Measurements from ENCODE around the gene FBXW7.

The FBXW7 gene

GRCh38 chr4:152558396-152558795, 22.5 kb upstream of the FBXW7 start:
- Histone ChIP-seq H2BK120ac (ENCODE audit: insufficient read depth, low read length, poor library complexity) (no peak overlapping the region), H3K79me1 (ENCODE audit: low read length) (no peaks in the 10 kb centered on the region), H4K91ac (ENCODE audit: low read depth, low read length) (no peak overlapping the region), H3K4me1 (ENCODE audit: control insufficient read depth in 1 of 2, insufficient read depth in 2 of 2, low read length in 2 of 2) (no peaks in the 10 kb centered on the region), H4K8ac (ENCODE audit: low read depth, low read length) (no peak overlapping the region), H2AFZ (ENCODE audit: insufficient read depth, low read length, poor library complexity) (no peak overlapping the region), H2BK5ac (ENCODE audit: low read depth, low read length, poor library complexity) (no peak overlapping the region), H3K9ac (ENCODE audit: low read length) (no peak overlapping the region), H3K4me3 (ENCODE audit: low read depth, low read length) (no peak overlapping the region), H3K4ac (ENCODE audit: low read depth, low read length) (no peak overlapping the region), H3K9me3 (ENCODE audit: insufficient read depth, low read depth, low read length) (no peaks in the 10 kb centered on the region), H3K27me3 (ENCODE audit: insufficient read depth, low read length) (no peaks in the 10 kb centered on the region), H3K14ac (ENCODE audit: low read length) (no peak overlapping the region), H3K27ac (ENCODE audit: low read depth, low read length) (no peak overlapping the region), H4K12ac (ENCODE audit: low read depth, low read length) (no peak overlapping the region), H3K79me2 (ENCODE audit: control insufficient read depth, insufficient read depth, low read length, poor library complexity) (no peaks in the 10 kb centered on the region), H3K36me3 (ENCODE audit: control insufficient read depth in 1 of 2, insufficient read depth in 2 of 2, low read length in 2 of 2) (no peaks in the 10 kb centered on the region), H3K23ac (ENCODE audit: low read length) (no peak overlapping the region), H2AK5ac (ENCODE audit: low read length) (no peak overlapping the region), H3K4me2 (ENCODE audit: low read length) (no peak overlapping the region), H3K18ac (ENCODE audit: low read length) (no peak overlapping the region), H2BK12ac (ENCODE audit: low read length) (no peak overlapping the region)
- no CpG with 5 or more reads among the region's 1 CpG for WGBS (ENCODE audit: extremely low coverage, insufficient coverage, insufficient read length)
- DNase-seq = no peak

- H3K4me2 ChIP-seq (ENCODE audit: low read length) = no peak overlapping the region
- H3K23ac ChIP-seq (ENCODE audit: low read length) = no peak overlapping the region
- no peaks in the 10 kb centered on the region for H3K9me3 ChIP-seq (ENCODE audit: insufficient read depth, low read depth, low read length)
- H3K27ac ChIP-seq (ENCODE audit: low read depth, low read length) = no peak overlapping the region
- no peak overlapping the region for H3K4me3 ChIP-seq (ENCODE audit: low read depth, low read length)
- no peak overlapping the region for H2BK120ac ChIP-seq (ENCODE audit: insufficient read depth, low read length, poor library complexity)
- H2AFZ ChIP-seq (ENCODE audit: insufficient read depth, low read length, poor library complexity) = no peak overlapping the region
- H2AK5ac ChIP-seq (ENCODE audit: low read length) = no peak overlapping the region
- no peak overlapping the region for H2BK12ac ChIP-seq (ENCODE audit: low read length)
- DNase-seq = no peak
- H3K79me2 ChIP-seq (ENCODE audit: control insufficient read depth, insufficient read depth, low read length, poor library complexity) = no peaks in the 10 kb centered on the region
- H3K9ac ChIP-seq (ENCODE audit: low read length) = no peak overlapping the region
- WGBS (ENCODE audit: extremely low coverage, insufficient coverage, insufficient read length) = no CpG with 5 or more reads among the region's 3 CpGs
- no peaks in the 10 kb centered on the region for H3K4me1 ChIP-seq (ENCODE audit: control insufficient read depth in 1 of 2, insufficient read depth in 2 of 2, low read length in 2 of 2)
- H3K36me3 ChIP-seq (ENCODE audit: control insufficient read depth in 1 of 2, insufficient read depth in 2 of 2, low read length in 2 of 2) = no peaks in the 10 kb centered on the region
- H3K79me1 ChIP-seq (ENCODE audit: low read length) = no peaks in the 10 kb centered on the region
- no peak overlapping the region for H2BK5ac ChIP-seq (ENCODE audit: low read depth, low read length, poor library complexity)
- H3K18ac ChIP-seq (ENCODE audit: low read length) = no peak overlapping the region
- H3K4ac ChIP-seq (ENCODE audit: low read depth, low read length) = no peak overlapping the region
- no peak overlapping the region for H4K12ac ChIP-seq (ENCODE audit: low read depth, low read length)
- H3K27me3 ChIP-seq (ENCODE audit: insufficient read depth, low read length) = no peaks in the 10 kb centered on the region
- no peak overlapping the region for H4K91ac ChIP-seq (ENCODE audit: low read depth, low read length)
- no peak overlapping the region for H4K8ac ChIP-seq (ENCODE audit: low read depth, low read length)
- H3K14ac ChIP-seq (ENCODE audit: low read length) = no peak overlapping the region
Measured at GRCh38 chr4:152556834-152557233, 20.9 kb upstream of the FBXW7 start.

- Histone ChIP-seq H3K4ac (ENCODE audit: low read depth, low read length) (no peak overlapping the region), H3K4me2 (ENCODE audit: low read length) (no peak overlapping the region), H3K9ac (ENCODE audit: low read length) (no peak overlapping the region), H3K27me3 (ENCODE audit: insufficient read depth, low read length) (no peaks in the 10 kb centered on the region), H2AK5ac (ENCODE audit: low read length) (no peak overlapping the region), H3K4me1 (ENCODE audit: control insufficient read depth in 1 of 2, insufficient read depth in 2 of 2, low read length in 2 of 2) (no peaks in the 10 kb centered on the region), H3K14ac (ENCODE audit: low read length) (no peak overlapping the region), H2BK5ac (ENCODE audit: low read depth, low read length, poor library complexity) (no peak overlapping the region), H3K36me3 (ENCODE audit: control insufficient read depth in 1 of 2, insufficient read depth in 2 of 2, low read length in 2 of 2) (no peaks in the 10 kb centered on the region), H3K79me1 (ENCODE audit: low read length) (no peaks in the 10 kb centered on the region), H2BK120ac (ENCODE audit: insufficient read depth, low read length, poor library complexity) (no peak overlapping the region), H4K12ac (ENCODE audit: low read depth, low read length) (no peak overlapping the region), H3K18ac (ENCODE audit: low read length) (no peak overlapping the region), H4K8ac (ENCODE audit: low read depth, low read length) (no peak overlapping the region), H3K79me2 (ENCODE audit: control insufficient read depth, insufficient read depth, low read length, poor library complexity) (no peaks in the 10 kb centered on the region), H3K23ac (ENCODE audit: low read length) (no peak overlapping the region), H3K27ac (ENCODE audit: low read depth, low read length) (no peak overlapping the region), H2BK12ac (ENCODE audit: low read length) (no peak overlapping the region), H2AFZ (ENCODE audit: insufficient read depth, low read length, poor library complexity) (no peak overlapping the region), H3K9me3 (ENCODE audit: insufficient read depth, low read depth, low read length) (no peaks in the 10 kb centered on the region), H3K4me3 (ENCODE audit: low read depth, low read length) (no peak overlapping the region), H4K91ac (ENCODE audit: low read depth, low read length) (no peak overlapping the region)
- WGBS (ENCODE audit: extremely low coverage, insufficient coverage, insufficient read length) = no CpG with 5 or more reads among the region's 5 CpGs
- DNase-seq = peak in 1 of 2 donors; percentile 46
Measured at GRCh38 chr4:152556283-152556682, 20.4 kb upstream of the FBXW7 start.

GRCh38 chr4:152554742-152555141, 18.9 kb upstream of the FBXW7 start:
- no peak for DNase-seq
- no peak overlapping the region for H2BK5ac ChIP-seq (ENCODE audit: low read depth, low read length, poor library complexity)
- no peaks in the 10 kb centered on the region for H3K79me2 ChIP-seq (ENCODE audit: control insufficient read depth, insufficient read depth, low read length, poor library complexity)
- no peaks in the 10 kb centered on the region for H3K79me1 ChIP-seq (ENCODE audit: low read length)
- H3K27me3 ChIP-seq (ENCODE audit: insufficient read depth, low read length) = no peaks in the 10 kb centered on the region
- H3K4me3 ChIP-seq (ENCODE audit: low read depth, low read length) = no peak overlapping the region
- H3K14ac ChIP-seq (ENCODE audit: low read length) = no peak overlapping the region
- no peak overlapping the region for H3K4me2 ChIP-seq (ENCODE audit: low read length)
- H3K27ac ChIP-seq (ENCODE audit: low read depth, low read length) = no peak overlapping the region
- H3K4me1 ChIP-seq (ENCODE audit: control insufficient read depth in 1 of 2, insufficient read depth in 2 of 2, low read length in 2 of 2) = no peaks in the 10 kb centered on the region
- H3K36me3 ChIP-seq (ENCODE audit: control insufficient read depth in 1 of 2, insufficient read depth in 2 of 2, low read length in 2 of 2) = no peaks in the 10 kb centered on the region
- H2AFZ ChIP-seq (ENCODE audit: insufficient read depth, low read length, poor library complexity) = no peak overlapping the region
- no peak overlapping the region for H3K23ac ChIP-seq (ENCODE audit: low read length)
- no peak overlapping the region for H2AK5ac ChIP-seq (ENCODE audit: low read length)
- no peak overlapping the region for H3K18ac ChIP-seq (ENCODE audit: low read length)
- no peak overlapping the region for H3K4ac ChIP-seq (ENCODE audit: low read depth, low read length)
- no peak overlapping the region for H3K9ac ChIP-seq (ENCODE audit: low read length)
- no peak overlapping the region for H2BK120ac ChIP-seq (ENCODE audit: insufficient read depth, low read length, poor library complexity)
- WGBS (ENCODE audit: extremely low coverage, insufficient coverage, insufficient read length) = no CpG with 5 or more reads among the region's 2 CpGs
- no peak overlapping the region for H4K12ac ChIP-seq (ENCODE audit: low read depth, low read length)
- H4K91ac ChIP-seq (ENCODE audit: low read depth, low read length) = no peak overlapping the region
- H4K8ac ChIP-seq (ENCODE audit: low read depth, low read length) = no peak overlapping the region
- H2BK12ac ChIP-seq (ENCODE audit: low read length) = no peak overlapping the region
- no peaks in the 10 kb centered on the region for H3K9me3 ChIP-seq (ENCODE audit: insufficient read depth, low read depth, low read length)
